Iris pigment epithelial cell (primary cell): ENCODE results near the gene SLC36A4.
"Not testable (repeated sequence)": the region's sequence is repeated elsewhere in the genome, so short reads cannot be mapped to it uniquely, and the experiment has no call there.

Experiments
- DNase-seq: peaks from one replicate; pipeline ENCODE4 v3.0.0-alpha.2; 2011; ENCODE audit warnings: low read depth

Gene SLC36A4

DNA sequence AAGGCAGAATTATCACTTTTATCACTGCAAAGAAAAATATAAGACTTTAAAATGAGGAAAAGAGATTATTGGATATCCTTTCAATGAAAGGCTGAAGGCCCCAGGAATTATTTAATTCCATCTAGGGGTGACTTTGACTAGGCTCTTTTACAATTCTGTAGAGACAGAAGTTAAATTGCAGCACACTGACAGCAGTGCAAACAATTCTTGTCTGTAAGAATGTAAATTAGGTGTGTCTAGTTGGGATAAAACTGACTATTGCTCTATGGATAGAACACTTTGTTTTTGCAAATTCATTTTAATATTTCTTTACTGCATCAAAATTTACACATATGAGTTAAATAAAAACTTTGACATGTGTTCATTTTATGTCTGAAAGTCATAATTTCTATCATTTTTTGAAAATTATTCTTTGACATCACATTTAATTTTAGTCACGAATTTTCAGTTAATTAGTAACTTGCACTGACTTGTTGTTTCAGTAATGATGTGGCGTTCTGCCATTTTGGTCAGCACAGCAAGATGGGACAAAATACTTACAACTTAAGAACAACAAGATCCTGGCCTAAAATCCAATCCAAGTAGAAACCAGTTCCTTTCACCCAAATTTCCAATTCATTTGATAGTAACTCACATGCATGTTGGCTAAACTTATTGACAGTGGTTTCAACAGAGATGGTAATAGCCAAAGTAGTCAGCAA lies 75.1 kb downstream of the SLC36A4 start:
- DNase-seq, result no peak

DNA sequence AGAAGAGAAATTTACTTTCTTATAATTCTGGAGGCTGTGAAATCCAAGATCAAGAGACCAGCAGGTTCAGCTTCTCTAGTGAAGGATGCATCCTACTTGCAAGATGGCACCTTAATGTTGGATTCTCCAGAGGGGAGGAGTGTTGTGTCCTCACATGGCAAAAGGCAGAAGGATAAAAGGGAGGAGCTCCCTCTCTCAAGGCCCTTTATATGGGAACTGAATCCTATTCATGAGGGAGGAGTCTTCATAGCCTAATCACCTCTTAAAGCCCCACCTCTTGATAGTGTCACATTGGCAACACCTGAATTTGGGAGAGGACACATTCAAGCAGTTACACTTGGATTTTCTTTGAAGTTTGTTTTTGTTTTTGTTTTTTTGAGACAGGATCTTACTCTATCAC lies 79.5 kb downstream of the SLC36A4 start:
- DNase-seq, result no peak

DNA sequence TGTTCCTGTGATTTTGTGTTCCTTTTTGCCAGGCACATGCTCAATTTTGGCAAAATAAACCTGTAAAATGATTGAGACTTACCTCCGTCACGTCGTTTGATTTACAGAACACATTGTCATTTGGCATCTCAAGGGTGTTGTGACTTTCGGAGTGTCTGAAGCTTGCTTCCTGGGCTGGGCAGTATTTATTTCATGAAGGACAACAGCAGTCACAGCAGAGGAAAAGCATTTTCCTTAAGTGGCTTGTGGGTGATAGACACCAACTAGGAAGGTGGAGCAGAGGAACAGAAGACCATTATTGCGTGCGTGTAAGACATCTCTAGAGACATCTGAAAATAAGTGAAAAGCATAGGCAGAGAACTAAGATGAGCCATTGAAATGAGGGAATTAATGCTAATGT lies 80.2 kb downstream of the SLC36A4 start:
- no peak for DNase-seq

DNA sequence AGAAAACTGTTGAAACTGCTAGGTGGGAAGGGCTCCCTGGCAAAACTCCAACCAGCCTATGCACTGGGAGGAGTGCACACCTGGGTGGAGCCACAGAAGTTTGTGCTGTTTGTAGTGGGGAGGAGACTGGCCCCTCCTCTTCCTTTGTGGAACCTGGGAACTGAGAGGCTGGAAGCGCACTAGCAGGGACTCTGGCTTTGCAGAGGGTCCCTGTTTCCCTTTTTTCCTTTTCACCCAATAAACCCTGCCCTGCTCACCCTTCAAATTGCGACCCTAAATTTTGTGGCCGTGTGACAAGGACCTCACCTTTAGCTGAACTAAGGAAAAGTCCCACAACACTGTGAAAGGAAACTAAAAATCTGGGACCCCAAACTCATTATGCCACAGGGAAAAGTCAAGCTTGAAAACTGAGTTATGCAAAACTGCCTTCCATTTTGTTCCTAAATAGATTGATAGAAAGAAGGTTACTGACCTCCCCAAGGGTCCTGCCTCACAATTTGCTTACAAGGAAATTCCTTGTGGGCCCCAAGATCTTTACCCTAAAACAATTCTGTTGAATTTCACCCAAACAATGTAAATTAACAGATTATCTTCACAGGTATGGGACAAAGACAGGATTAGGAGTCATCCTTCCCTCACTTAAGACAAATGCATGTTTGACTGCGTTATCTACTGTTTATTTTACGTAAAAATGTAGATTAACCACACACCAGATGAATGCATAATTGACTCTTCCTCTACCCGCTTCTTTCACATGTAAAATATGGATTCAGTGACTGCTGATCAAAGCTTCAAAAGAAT lies 81.0 kb downstream of the SLC36A4 start:
- no peak for DNase-seq

DNA sequence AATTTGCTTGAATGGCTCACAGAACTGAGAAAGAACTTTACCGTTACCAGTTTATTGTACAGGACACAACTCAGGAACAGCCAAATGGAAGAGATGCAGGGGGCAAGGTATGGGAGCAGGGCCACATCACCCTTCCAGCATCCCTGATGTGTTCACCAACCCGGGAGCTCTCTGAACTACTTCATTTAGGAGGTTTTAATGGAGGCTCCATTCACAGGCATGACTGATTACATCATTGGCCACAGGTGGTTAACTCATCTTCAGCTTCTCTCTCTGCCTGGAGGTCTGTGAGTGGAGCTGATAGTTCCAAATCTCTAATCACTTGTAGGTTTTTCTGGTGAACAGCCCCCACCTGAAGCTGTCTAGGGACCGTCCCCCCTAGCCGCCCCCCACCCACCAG lies 83.5 kb downstream of the SLC36A4 start:
- DNase-seq, result no peak

DNA sequence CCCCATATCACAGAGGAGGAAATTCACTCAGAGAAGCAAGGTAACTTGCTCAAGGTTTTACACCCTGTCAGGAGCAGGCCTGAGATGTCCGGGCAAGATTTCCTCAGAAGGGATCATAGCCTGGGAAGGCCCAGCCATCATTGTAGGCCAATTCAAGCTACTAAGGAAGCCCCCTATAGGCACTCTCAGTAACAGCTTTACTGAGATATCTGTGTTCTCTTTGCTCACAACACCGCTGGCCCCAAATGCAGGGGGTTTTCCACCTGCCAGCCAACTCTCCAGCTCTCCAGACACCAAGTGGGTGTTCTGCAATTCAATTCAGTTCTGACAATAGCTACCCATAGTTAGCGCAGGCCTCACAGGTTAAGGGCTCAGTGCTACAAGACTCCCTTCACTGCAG lies 84.0 kb downstream of the SLC36A4 start:
- DNase-seq, result no peak

DNA sequence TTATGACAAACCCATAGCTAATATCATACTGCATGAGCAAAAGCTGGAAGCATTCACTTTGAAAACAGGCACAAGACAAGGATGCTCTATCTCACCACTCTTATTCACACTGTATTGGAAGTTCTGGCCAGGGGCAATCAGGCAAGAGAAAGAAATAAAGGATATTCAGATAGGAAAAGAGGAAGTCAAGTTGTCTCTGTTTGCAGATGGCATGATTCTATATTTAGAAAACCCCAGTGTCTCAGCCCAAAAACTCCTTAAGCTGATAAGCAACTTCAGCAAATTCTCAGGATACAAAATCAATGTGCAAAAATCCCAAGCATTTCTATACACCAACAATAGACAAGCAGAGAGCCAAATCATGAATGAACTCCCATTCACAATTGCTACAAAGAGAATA lies 86.6 kb downstream of the SLC36A4 start:
- DNase-seq, result not testable (repeated sequence)

DNA sequence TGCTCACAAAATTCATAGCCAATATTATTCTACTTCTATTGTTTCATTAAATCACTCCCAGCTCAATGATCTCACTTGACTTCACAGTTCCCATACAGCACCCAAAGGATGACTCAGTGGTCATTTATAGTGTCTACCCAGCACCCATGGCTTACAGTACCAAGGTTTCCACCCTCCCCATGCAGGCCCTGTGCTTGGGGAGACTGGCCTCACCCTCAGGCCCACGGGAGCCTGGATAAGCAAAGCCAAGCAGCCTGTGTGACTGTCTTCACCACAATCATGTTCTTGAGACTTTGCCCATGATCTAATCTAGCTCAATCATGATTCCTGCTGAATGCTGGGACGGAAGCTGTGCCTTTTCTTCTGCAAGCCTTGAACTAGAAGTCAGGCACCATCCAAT lies 97.6 kb downstream of the SLC36A4 start:
- peak; percentile 54 for DNase-seq

DNA sequence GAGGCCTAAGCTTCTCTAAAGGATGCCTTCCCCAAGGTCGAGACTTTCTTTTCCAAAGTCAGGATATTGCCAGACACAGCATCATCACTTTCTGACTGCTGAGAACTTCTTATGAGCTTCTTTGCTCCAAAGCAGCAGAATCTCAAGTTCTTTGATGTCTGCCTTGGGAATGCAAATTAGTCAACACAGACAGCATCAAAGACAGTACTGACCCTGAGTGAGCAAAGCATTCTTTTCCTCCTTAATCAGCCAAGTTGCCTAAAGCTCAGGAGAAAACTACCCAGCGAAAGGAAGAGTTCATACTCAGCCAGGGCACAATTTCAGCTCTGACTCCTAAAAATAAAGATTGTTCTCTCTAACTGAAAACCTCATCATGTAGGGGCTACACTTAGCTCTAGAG lies 98.0 kb downstream of the SLC36A4 start:
- DNase-seq, result peak; percentile 81
